GM21737 (cell line): ENCODE data around the gene SCP2.

Experiments used
- ATAC-seq: cut with Tn5 transposase; IDR thresholded peaks from one replicate; pipeline ENCODE4 v1.9.1; 2021; ENCODE audit warnings: mild to moderate bottlenecking, moderate library complexity; ENCODE audit not compliant: unreplicated experiment

The SCP2 gene

GRCh38 chr1:53093778-53094532, 166.9 kb downstream of the SCP2 start:
- ATAC-seq = no peak

GRCh38 chr1:53094533-53094919, 167.4 kb downstream of the SCP2 start:
- ATAC-seq = no peak
